ENCODE results near the gene RPS6KA2. TPM values are rescaled to one million over a fixed set of nuclear protein-coding genes. Genes with fewer than 3 reads are reported as not detected.
A peak's percentile ranks its signal among the peaks of the same experiment; 100 is the strongest.

The RPS6KA2 gene
- total RNA-seq, 1 experiment from 2014 or later: 12.3 TPM

- no peak for TF ChIP-seq CTCF (conservative IDR thresholded peaks at IDR 0.05)
- H3K14ac ChIP-seq (ENCODE audit: insufficient read depth, low read length): no peak overlapping the region
- H2BK20ac ChIP-seq (ENCODE audit: low read depth, low read length, poor library complexity, severe bottlenecking): no peak overlapping the region
- no peak overlapping the region for H2BK15ac ChIP-seq (ENCODE audit: low read depth, low read length)
- H3K18ac ChIP-seq (ENCODE audit: insufficient read length, low read depth, low read length): no peak overlapping the region
- no peak overlapping the region for H3K27ac ChIP-seq (ENCODE audit: insufficient read length, low read depth, low read length)
- no peak overlapping the region for H3K9ac ChIP-seq (ENCODE audit: extremely low read depth, insufficient read length, low read length)
- H2BK12ac ChIP-seq (ENCODE audit: insufficient read length, low read depth, low read length): no peak overlapping the region
- peak; percentile 3 for DNase-seq
- H3K79me2 ChIP-seq (ENCODE audit: insufficient read depth, low read length): no peaks in the 10 kb centered on the region; the same call in 1 of the 2 replicates
- H3K79me1 ChIP-seq (ENCODE audit: insufficient read depth, low read depth, low read length, poor library complexity, severe bottlenecking): no peaks in the 10 kb centered on the region
- H3K9me3 ChIP-seq (ENCODE audit: control insufficient read depth, low read depth, low read length): no peaks in the 10 kb centered on the region
- H3K56ac ChIP-seq (ENCODE audit: insufficient read length, low read depth, low read length): no peak overlapping the region
- H3K4ac ChIP-seq (ENCODE audit: low read depth, low read length): no peak overlapping the region
- no peaks in the 10 kb centered on the region for H4K20me1 ChIP-seq (ENCODE audit: control insufficient read depth, insufficient read depth, insufficient read length)
- Mint-ChIP-seq H3K27ac (peak overlapping the region in 2 of 3 experiments; percentile 3 to 26; a peak in 2 of 7 replicates), H3K4me3 (no peak overlapping the region), H3K27me3 (ENCODE audit: low read depth) (no peaks in the 10 kb centered on the region), H3K9me3 (peaks cover 2 to 8% of the 10 kb centered on the region in 2 experiments; a peak in 4 of 5 replicates), H3K36me3 (ENCODE audit: insufficient read depth in 1 of 3, low read depth in 3 of 3) (peaks cover 3 to 11% (median 8%) of the 10 kb centered on the region in 3 experiments), H3K4me1 (peaks cover 28 to 30% of the 10 kb centered on the region in 2 experiments)
- no peak overlapping the region for H2AK5ac ChIP-seq (ENCODE audit: insufficient read length, low read length)
- H4K8ac ChIP-seq (replicated peaks; ENCODE audit: insufficient read length, low read depth, low read length): no peak overlapping the region
- H3K23ac ChIP-seq (ENCODE audit: insufficient read length, low read depth, low read length): no peak overlapping the region
- no peak overlapping the region for H2BK5ac ChIP-seq (ENCODE audit: insufficient read length, low read length)
- peaks cover 10% of the 10 kb centered on the region; the same call in 1 of the 2 replicates for H3K4me1 ChIP-seq (ENCODE audit: insufficient read depth, low read length)
- no peak overlapping the region for H3K4me2 ChIP-seq (ENCODE audit: insufficient read depth, insufficient read length, low read length)
- H2BK120ac ChIP-seq (ENCODE audit: low read depth, low read length, poor library complexity, severe bottlenecking): no peak overlapping the region
- H2AFZ ChIP-seq (ENCODE audit: low read length): no peak overlapping the region
- H4K91ac ChIP-seq (ENCODE audit: insufficient read length, low read depth, low read length): no peak overlapping the region
- no peak overlapping the region for H4K5ac ChIP-seq (ENCODE audit: insufficient read length, low read depth, low read length)
- WGBS (ENCODE audit: extremely low coverage, insufficient read length, low lambda C conversion rate): no CpG with 5 or more reads among the region's 22 CpGs
- H3K23me2 ChIP-seq (ENCODE audit: insufficient read length, low read depth, low read length, poor library complexity, severe bottlenecking): no peaks in the 10 kb centered on the region
- no peaks in the 10 kb centered on the region for H3K27me3 ChIP-seq (ENCODE audit: insufficient read depth, low read length)
- no peak overlapping the region for H3T11ph ChIP-seq (ENCODE audit: low read length)
Observed at GRCh38 chr6:166570929-166571713, 55.9 kb downstream of the RPS6KA2 start.
